Measurements from ENCODE around the gene PCDHGA2.
A peak's percentile ranks its signal among the peaks of the same experiment; 100 is the strongest.
"Not testable (repeated sequence)": the region's sequence is repeated elsewhere in the genome, so short reads cannot be mapped to it uniquely, and the experiment has no call there.

The PCDHGA2 gene

GRCh38 chr5:141373673-141374317 is 35.2 kb downstream of the PCDHGA2 start, which contains the start of gene PCDHGA6:
TSS of gene PCDHGA6 (plus strand) at chr5:141373891. CDS start at chr5:141374084, 193 bp downstream.
- H3K4me3 ChIP-seq (replicated peaks in 1 of 2; ENCODE audit: low read depth in 2 of 2, low read length in 2 of 2), result peak within 1 kb of the TSS; percentile 40 to 48
- TF ChIP-seq CTCF (IDR thresholded peaks at IDR 0.05; ENCODE audit: low read depth, low read length), result peak; percentile 70
- peak; percentile 40 to 66 for DNase-seq (ENCODE audit: low read depth in 2 of 2)

GRCh38 chr5:141374627-141375026 is 36.1 kb downstream of the PCDHGA2 start:
- H3K4me3 ChIP-seq (replicated peaks in 1 of 2; ENCODE audit: low read depth in 2 of 2, low read length in 2 of 2), result no peak overlapping the region
- DNase-seq (ENCODE audit: low read depth in 2 of 2), result no peak
- TF ChIP-seq CTCF (IDR thresholded peaks at IDR 0.05; ENCODE audit: low read depth, low read length), result no peak

- not testable (repeated sequence) for H3K4me3 ChIP-seq (replicated peaks in 1 of 2; ENCODE audit: low read depth in 2 of 2, low read length in 2 of 2); DNase-seq (ENCODE audit: low read depth in 2 of 2)
- peak; percentile 9 for TF ChIP-seq CTCF (IDR thresholded peaks at IDR 0.05; ENCODE audit: low read depth, low read length)
Measured at GRCh38 chr5:141375444-141376155, 37.0 kb downstream of the PCDHGA2 start.

- H3K4me3 ChIP-seq (replicated peaks in 1 of 2; ENCODE audit: low read depth in 2 of 2, low read length in 2 of 2), result peak within 1 kb of the TSS; percentile 47 to 62
- peak; percentile 48 to 64 for DNase-seq (ENCODE audit: low read depth in 2 of 2)
- TF ChIP-seq CTCF (IDR thresholded peaks at IDR 0.05; ENCODE audit: low read depth, low read length), result peak; percentile 61
Measured at GRCh38 chr5:141382469-141383294, 44.1 kb downstream of the PCDHGA2 start, which contains the start of gene PCDHGA7. TSS of gene PCDHGA7 (plus strand) at chr5:141382742. CDS start at chr5:141382900, 158 bp downstream.

- no peak for TF ChIP-seq CTCF (IDR thresholded peaks at IDR 0.05; ENCODE audit: low read depth, low read length)
- DNase-seq (ENCODE audit: low read depth in 2 of 2), result no peak
- peak overlapping the region; percentile 47 to 62 for H3K4me3 ChIP-seq (replicated peaks in 1 of 2; ENCODE audit: low read depth in 2 of 2, low read length in 2 of 2)
Measured at GRCh38 chr5:141383345-141383744, 44.8 kb downstream of the PCDHGA2 start.

- no peak for TF ChIP-seq CTCF (IDR thresholded peaks at IDR 0.05; ENCODE audit: low read depth, low read length)
- DNase-seq (ENCODE audit: low read depth in 2 of 2), result no peak
- H3K4me3 ChIP-seq (replicated peaks in 1 of 2; ENCODE audit: low read depth in 2 of 2, low read length in 2 of 2), result no peak overlapping the region
Measured at GRCh38 chr5:141384471-141385267, 46.1 kb downstream of the PCDHGA2 start.
